WERI-Rb-1 (cell line): Measurements from ENCODE around the gene PARD3B.

Experiments
- DNase-seq: peaks from one replicate; pipeline ENCODE4 v3.0.0-alpha.2; 2020
- H3K27ac ChIP-seq: fragments of 250-450 bp; sonication (Bioruptor Pico); 2 replicates; pipeline ENCODE4 v1.5.1; 2020; ENCODE audit warnings: mild to moderate bottlenecking, moderate library complexity
- H3K27me3 ChIP-seq: fragments of 250-450 bp; sonication (Bioruptor Pico); 2 replicates; pipeline ENCODE4 v1.5.1; 2021; ENCODE audit warnings: mild to moderate bottlenecking, low read depth, moderate library complexity; ENCODE audit not compliant: insufficient read depth, severe bottlenecking
- H3K36me3 ChIP-seq: fragments of 250-450 bp; sonication (Bioruptor Pico); 2 replicates; pipeline ENCODE4 v1.5.1; 2020; ENCODE audit warnings: mild to moderate bottlenecking, moderate library complexity
- H3K4me3 ChIP-seq: 2 replicates; pipeline ENCODE4 v1.5.1; 2011; ENCODE audit warnings: low read depth, mild to moderate bottlenecking, control low read depth, low read length
- H3K9me3 ChIP-seq: fragments of 250-450 bp; sonication (Bioruptor Pico); 2 replicates; pipeline ENCODE4 v1.5.1; 2021; ENCODE audit warnings: mild to moderate bottlenecking, moderate library complexity; ENCODE audit not compliant: severe bottlenecking
- CTCF ChIP-seq: IDR thresholded peaks from 2 replicates; pipeline ENCODE4 v1.5.1; 2011; ENCODE audit warnings: low read depth, mild to moderate bottlenecking, control low read depth, inconsistent platforms, low read length

PARD3B gene

GRCh38 chr2:204652063-204652462 is 106.8 kb downstream of the PARD3B start:
- no peaks in the 10 kb centered on the region for H3K27me3 ChIP-seq
- H3K9me3 ChIP-seq = no peaks in the 10 kb centered on the region
- no peaks in the 10 kb centered on the region for H3K36me3 ChIP-seq
- DNase-seq = no peak
- no peak overlapping the region for H3K27ac ChIP-seq
- TF ChIP-seq CTCF = no peak
- H3K4me3 ChIP-seq = no peak overlapping the region

GRCh38 chr2:204654669-204655068 is 109.4 kb downstream of the PARD3B start:
- TF ChIP-seq CTCF = no peak
- Histone ChIP-seq H3K36me3 (no peaks in the 10 kb centered on the region), H3K4me3 (no peak overlapping the region), H3K27me3 (no peaks in the 10 kb centered on the region), H3K27ac (no peak overlapping the region), H3K9me3 (no peaks in the 10 kb centered on the region)
- no peak for DNase-seq

GRCh38 chr2:204655101-204655500 is 109.8 kb downstream of the PARD3B start:
- Histone ChIP-seq H3K9me3 (no peaks in the 10 kb centered on the region), H3K27me3 (no peaks in the 10 kb centered on the region), H3K27ac (no peak overlapping the region), H3K4me3 (no peak overlapping the region), H3K36me3 (no peaks in the 10 kb centered on the region)
- DNase-seq = no peak
- no peak for TF ChIP-seq CTCF

- no peak for TF ChIP-seq CTCF
- H3K36me3 ChIP-seq = no peaks in the 10 kb centered on the region
- H3K4me3 ChIP-seq = no peak overlapping the region
- no peak for DNase-seq
- no peak overlapping the region for H3K27ac ChIP-seq
- no peaks in the 10 kb centered on the region for H3K27me3 ChIP-seq
- H3K9me3 ChIP-seq = no peaks in the 10 kb centered on the region
Measured at GRCh38 chr2:204655626-204656025, 110.4 kb downstream of the PARD3B start.

- Histone ChIP-seq H3K27ac (no peak overlapping the region), H3K27me3 (no peaks in the 10 kb centered on the region), H3K9me3 (no peaks in the 10 kb centered on the region), H3K36me3 (no peaks in the 10 kb centered on the region), H3K4me3 (no peak overlapping the region)
- no peak for DNase-seq
- no peak for TF ChIP-seq CTCF
Measured at GRCh38 chr2:204657024-204657423, 111.7 kb downstream of the PARD3B start.

GRCh38 chr2:204662956-204663355 is 117.7 kb downstream of the PARD3B start:
- no peaks in the 10 kb centered on the region for H3K36me3 ChIP-seq
- no peaks in the 10 kb centered on the region for H3K27me3 ChIP-seq
- no peak for DNase-seq
- no peak for TF ChIP-seq CTCF
- no peaks in the 10 kb centered on the region for H3K9me3 ChIP-seq
- H3K4me3 ChIP-seq = no peak overlapping the region
- H3K27ac ChIP-seq = no peak overlapping the region
